AG04450 (cell line): Measurements from ENCODE around the gene UNC13A. TPM values are rescaled to one million over a fixed set of nuclear protein-coding genes. Genes with fewer than 3 reads are reported as not detected.
"Not testable (repeated sequence)": the region's sequence is repeated elsewhere in the genome, so short reads cannot be mapped to it uniquely, and the experiment has no call there.

Source experiments
- CTCF ChIA-PET: fragments of 300-600, 350-600 bp; formaldehyde crosslinking; extraction: SDS; loops from one replicate; lab custom pipeline; 2022; ENCODE audit warnings: antibody characterized with exemption, inconsistent platforms; lab: Charles Lee
- POLR2A ChIA-PET: fragments of 350-600 bp; formaldehyde crosslinking; extraction: SDS; loops from one replicate; lab custom pipeline; 2021; ENCODE audit warnings: antibody characterized with exemption, inconsistent platforms; lab: Yijun Ruan, JAX
- DNase-seq: peaks from one replicate; pipeline ENCODE4 v3.0.0-alpha.2; 2011; ENCODE audit warnings: low read depth, low spot score
- H3K27ac ChIP-seq: one replicate; pipeline ENCODE4 v1.5.1; 2012; ENCODE audit warnings: low read depth, low read length, control low read depth
- H3K27me3 ChIP-seq: one replicate; pipeline ENCODE4 v1.6.0; 2012; ENCODE audit warnings: low read length; ENCODE audit not compliant: control insufficient read depth, insufficient read depth
- H3K4me3 ChIP-seq: 2 replicates; pipeline ENCODE4 v1.5.1; 2011; ENCODE audit warnings: mild to moderate bottlenecking, low read depth, low read length, control low read depth
- H3K9me3 ChIP-seq: 2 replicates; pipeline ENCODE4 v1.5.1; 2012; ENCODE audit warnings: low read length; ENCODE audit not compliant: control insufficient read depth, insufficient read depth
- CTCF ChIP-seq: IDR thresholded peaks from 2 replicates; pipeline ENCODE4 v1.5.1; 2011; ENCODE audit warnings: low read depth, low read length, control low read depth, inconsistent platforms
- polyA plus RNA-seq: library from polyadenylated mRNA; depleted of rRNA; stranded (reverse); fragments of >200 nt; gene quantifications from 2 replicates; pipeline ENCODE4 v1.2.3, GENCODE V29; 2011

Gene UNC13A
- polyA plus RNA-seq, 1 experiment = 0.04 TPM

DNA sequence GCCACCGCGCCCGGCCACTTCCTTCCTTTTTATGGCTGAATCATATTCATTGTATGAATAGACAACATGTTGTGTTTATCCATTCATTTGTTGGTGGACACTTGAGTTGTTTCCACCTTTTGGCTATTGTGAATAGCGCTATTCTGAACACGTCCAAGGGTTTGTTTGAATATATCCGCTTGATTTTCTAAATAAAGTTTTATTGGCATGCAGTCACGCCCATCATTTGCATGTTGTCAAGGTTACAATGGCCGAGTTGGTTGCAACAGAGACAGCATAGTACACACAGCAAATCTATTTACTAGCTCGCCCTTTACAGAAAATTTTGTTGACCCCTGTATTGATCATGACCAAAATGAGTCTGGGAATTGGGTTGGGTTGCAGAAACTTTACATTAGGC is 89.2 kb downstream of the UNC13A start:
- peaks cover 24% of the 10 kb centered on the region for H3K27me3 ChIP-seq
- no peak overlapping the region for H3K4me3 ChIP-seq
- no peak for TF ChIP-seq CTCF
- CTCF ChIA-PET = interaction anchor here (1.0 kb wide), 1 partner anchor 25 kb away, joined by 4 read pairs; no protein-coding TSS in a partner anchor
- POLR2A ChIA-PET = no interaction called here
- no peak overlapping the region for H3K27ac ChIP-seq
- no peaks in the 10 kb centered on the region for H3K9me3 ChIP-seq
- DNase-seq = no peak

DNA sequence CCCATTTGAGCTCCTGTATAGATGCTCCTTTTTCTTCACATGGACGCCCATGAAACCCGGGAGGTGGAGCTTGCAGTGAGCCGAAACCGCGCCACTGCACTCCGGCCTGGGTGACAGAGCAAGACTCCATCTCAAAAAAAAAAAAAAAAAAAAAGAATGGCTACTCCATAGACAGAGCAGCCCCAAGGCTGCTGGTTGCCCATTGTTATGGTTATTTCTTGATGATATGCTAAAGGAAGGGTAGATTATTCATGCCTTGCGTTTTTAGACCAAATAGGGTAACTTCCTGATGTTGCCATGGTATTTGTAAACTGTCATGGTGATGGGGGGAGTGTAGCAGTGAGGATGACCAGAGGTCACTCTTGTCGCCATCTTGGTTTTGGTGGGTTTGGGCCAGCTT is 90.1 kb downstream of the UNC13A start:
- H3K9me3 ChIP-seq, H3K4me3 ChIP-seq, DNase-seq, H3K27ac ChIP-seq, CTCF ChIA-PET, POLR2A ChIA-PET: not testable (repeated sequence)
- peaks cover 21% of the 10 kb centered on the region for H3K27me3 ChIP-seq

GRCh38 chr19:17594296-17594695 is 93.9 kb downstream of the UNC13A start:
- CTCF ChIA-PET, H3K27me3 ChIP-seq, H3K9me3 ChIP-seq, DNase-seq, H3K27ac ChIP-seq, H3K4me3 ChIP-seq, POLR2A ChIA-PET: not testable (repeated sequence)

DNA sequence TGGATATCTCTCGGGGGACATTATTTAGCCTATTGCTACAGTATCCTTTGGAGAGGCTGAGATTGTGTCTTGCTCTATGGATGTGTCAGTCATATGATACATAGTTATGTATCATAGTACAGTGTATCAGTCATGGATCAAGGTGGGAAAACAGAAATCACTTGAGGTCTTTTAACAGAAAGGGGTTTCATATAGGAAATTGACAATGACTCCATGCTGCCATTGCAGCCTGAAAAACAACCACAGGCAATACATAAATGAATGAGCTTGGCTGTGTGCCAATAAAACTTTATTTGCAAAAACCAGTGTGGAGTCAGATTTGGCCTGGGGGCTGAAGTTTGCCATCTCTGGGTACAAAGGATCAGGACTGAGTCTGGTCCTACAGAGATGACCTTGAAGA is 97.3 kb downstream of the UNC13A start:
- H3K9me3 ChIP-seq = no peaks in the 10 kb centered on the region
- ChIA-PET POLR2A (no interaction called here), CTCF (interaction anchor here (0.6 kb wide), 1 partner anchor 17 kb away, joined by 3 read pairs; no protein-coding TSS in a partner anchor)
- no peaks in the 10 kb centered on the region for H3K27me3 ChIP-seq
- H3K4me3 ChIP-seq = no peak overlapping the region
- H3K27ac ChIP-seq = no peak overlapping the region
- no peak for DNase-seq
- TF ChIP-seq CTCF = no peak

DNA sequence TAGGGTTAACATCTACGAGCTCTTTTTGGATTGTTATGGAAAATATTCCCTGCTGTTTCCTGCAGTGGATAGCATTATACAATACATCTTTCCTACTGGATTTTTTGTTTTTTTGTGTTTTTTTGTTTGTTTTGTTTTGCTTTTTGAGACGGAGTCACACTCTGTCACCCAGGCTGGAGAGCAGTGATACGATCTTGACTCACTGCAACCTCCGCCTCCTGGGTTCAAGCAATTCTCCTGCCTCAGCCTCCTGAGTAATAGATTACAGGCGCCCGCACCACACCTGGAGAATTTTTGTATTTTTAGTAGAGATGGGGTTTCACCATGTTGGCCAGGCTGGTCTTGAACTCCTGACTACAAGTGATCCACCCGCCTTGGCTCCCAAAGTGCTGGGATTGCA is 102.8 kb downstream of the UNC13A start:
- H3K27me3 ChIP-seq, H3K4me3 ChIP-seq, DNase-seq, H3K9me3 ChIP-seq, H3K27ac ChIP-seq: not testable (repeated sequence)
- ChIA-PET POLR2A (interaction anchor here (0.7 kb wide), 1 partner anchor 142 kb away, joined by 4 read pairs; no protein-coding TSS in a partner anchor), CTCF (interaction anchor here (0.7 to 0.8 kb wide), 2 partner anchors 12 to 181 kb away, joined by 3 to 4 read pairs; no protein-coding TSS in a partner anchor)

DNA sequence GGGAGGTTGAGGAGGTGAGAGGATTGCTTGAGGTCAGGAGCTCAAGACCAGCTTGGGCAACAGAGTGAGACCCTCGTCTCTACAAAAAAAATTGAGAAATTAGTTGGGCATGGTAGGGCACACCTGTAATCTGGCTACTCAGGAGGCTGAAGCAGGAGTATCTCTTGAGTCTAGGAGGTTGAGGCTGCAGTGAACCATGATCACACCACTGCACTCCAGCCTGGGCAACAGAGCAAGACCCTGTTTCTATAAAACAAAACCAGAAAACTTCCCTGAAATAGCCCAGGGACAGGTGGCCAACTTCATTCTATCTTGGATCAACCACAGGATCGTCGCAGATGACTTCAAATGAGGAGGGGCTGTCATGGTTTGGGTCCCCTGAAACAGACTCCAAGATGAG is 104.0 kb downstream of the UNC13A start:
- Histone ChIP-seq H3K27ac (no peak overlapping the region), H3K4me3 (no peak overlapping the region), H3K9me3 (no peaks in the 10 kb centered on the region; the same call in 1 of the 2 replicates), H3K27me3 (no peaks in the 10 kb centered on the region)
- no peak for DNase-seq
- ChIA-PET CTCF (interaction anchor here (1.8 kb wide), 1 partner anchor 9 kb away, joined by 6 read pairs; no protein-coding TSS in a partner anchor), POLR2A (no interaction called here)
- no peak for TF ChIP-seq CTCF
